AG04450 (cell line): Measurements from ENCODE around the gene VRTN. TPM values are rescaled to one million over a fixed set of nuclear protein-coding genes. Genes with fewer than 3 reads are reported as not detected.

Experiments used
- CTCF ChIA-PET: fragments of 300-600, 350-600 bp; formaldehyde crosslinking; extraction: SDS; loops from one replicate; lab custom pipeline; 2022; ENCODE audit warnings: antibody characterized with exemption, inconsistent platforms; lab: Charles Lee
- POLR2A ChIA-PET: fragments of 350-600 bp; formaldehyde crosslinking; extraction: SDS; loops from one replicate; lab custom pipeline; 2021; ENCODE audit warnings: antibody characterized with exemption, inconsistent platforms; lab: Yijun Ruan, JAX
- DNase-seq: peaks from one replicate; pipeline ENCODE4 v3.0.0-alpha.2; 2011; ENCODE audit warnings: low read depth, low spot score
- H3K27ac ChIP-seq: one replicate; pipeline ENCODE4 v1.5.1; 2012; ENCODE audit warnings: low read depth, low read length, control low read depth
- H3K27me3 ChIP-seq: one replicate; pipeline ENCODE4 v1.6.0; 2012; ENCODE audit warnings: low read length; ENCODE audit not compliant: control insufficient read depth, insufficient read depth
- H3K4me3 ChIP-seq: 2 replicates; pipeline ENCODE4 v1.5.1; 2011; ENCODE audit warnings: mild to moderate bottlenecking, low read depth, low read length, control low read depth
- H3K9me3 ChIP-seq: 2 replicates; pipeline ENCODE4 v1.5.1; 2012; ENCODE audit warnings: low read length; ENCODE audit not compliant: control insufficient read depth, insufficient read depth
- CTCF ChIP-seq: IDR thresholded peaks from 2 replicates; pipeline ENCODE4 v1.5.1; 2011; ENCODE audit warnings: low read depth, low read length, control low read depth, inconsistent platforms
- polyA plus RNA-seq: library from polyadenylated mRNA; depleted of rRNA; stranded (reverse); fragments of >200 nt; gene quantifications from 2 replicates; pipeline ENCODE4 v1.2.3, GENCODE V29; 2011

Gene VRTN
- polyA plus RNA-seq, 1 experiment: not detected

- ChIA-PET POLR2A (no interaction called here), CTCF (interaction anchor here (1.3 to 1.5 kb wide), 2 partner anchors 8 to 31 kb away, joined by 4 to 7 read pairs; partner anchors contain the start of gene ABCD4)
- peaks cover 9% of the 10 kb centered on the region for H3K27me3 ChIP-seq
- TF ChIP-seq CTCF: no peak
- H3K9me3 ChIP-seq: no peaks in the 10 kb centered on the region
- peak; percentile 62 for DNase-seq
- no peak overlapping the region for H3K4me3 ChIP-seq
- no peak overlapping the region for H3K27ac ChIP-seq
Measured at GRCh38 chr14:74333909-74334308, 14.4 kb upstream of the VRTN start.

- DNase-seq: no peak
- Histone ChIP-seq H3K27me3 (peaks cover 41% of the 10 kb centered on the region), H3K9me3 (peaks cover 3% of the 10 kb centered on the region; the same call in 1 of the 2 replicates), H3K4me3 (no peak overlapping the region), H3K27ac (no peak overlapping the region)
- ChIA-PET CTCF (no interaction called here), POLR2A (no interaction called here)
- no peak for TF ChIP-seq CTCF
Measured at GRCh38 chr14:74346341-74346740, 1.9 kb upstream of the VRTN start.

- DNase-seq: no peak
- Histone ChIP-seq H3K9me3 (peaks cover 3% of the 10 kb centered on the region; the same call in 1 of the 2 replicates), H3K27me3 (peaks cover 41% of the 10 kb centered on the region), H3K27ac (no peak overlapping the region), H3K4me3 (no peak overlapping the region)
- ChIA-PET POLR2A (no interaction called here), CTCF (no interaction called here)
- TF ChIP-seq CTCF: no peak
Measured at GRCh38 chr14:74347097-74347794, 1.0 kb upstream of the VRTN start.

GRCh38 chr14:74347795-74348100 is 523 bp upstream of the VRTN start:
- TF ChIP-seq CTCF: no peak
- CTCF ChIA-PET: no interaction called here
- POLR2A ChIA-PET: no interaction called here

GRCh38 chr14:74348735-74349463 is 628 bp downstream of the VRTN start:
- CTCF ChIA-PET: no interaction called here

More at GRCh38 chr14:74347795-74348100, 523 bp upstream of the VRTN start:
- H3K27me3 ChIP-seq: peaks cover 42% of the 10 kb centered on the region
- no peak for DNase-seq
- no peak overlapping the region for H3K4me3 ChIP-seq
- peaks cover 3% of the 10 kb centered on the region; the same call in 1 of the 2 replicates for H3K9me3 ChIP-seq
- no peak overlapping the region for H3K27ac ChIP-seq

More at GRCh38 chr14:74348735-74349463, 628 bp downstream of the VRTN start:
- no peak for DNase-seq
- no peak overlapping the region for H3K4me3 ChIP-seq
- no peak overlapping the region for H3K27ac ChIP-seq
- POLR2A ChIA-PET: no interaction called here
- peaks cover 3% of the 10 kb centered on the region; the same call in 1 of the 2 replicates for H3K9me3 ChIP-seq
- no peak for TF ChIP-seq CTCF
- peaks cover 42% of the 10 kb centered on the region for H3K27me3 ChIP-seq
